ENCODE measurements around the gene SLC8A1.

DNA sequence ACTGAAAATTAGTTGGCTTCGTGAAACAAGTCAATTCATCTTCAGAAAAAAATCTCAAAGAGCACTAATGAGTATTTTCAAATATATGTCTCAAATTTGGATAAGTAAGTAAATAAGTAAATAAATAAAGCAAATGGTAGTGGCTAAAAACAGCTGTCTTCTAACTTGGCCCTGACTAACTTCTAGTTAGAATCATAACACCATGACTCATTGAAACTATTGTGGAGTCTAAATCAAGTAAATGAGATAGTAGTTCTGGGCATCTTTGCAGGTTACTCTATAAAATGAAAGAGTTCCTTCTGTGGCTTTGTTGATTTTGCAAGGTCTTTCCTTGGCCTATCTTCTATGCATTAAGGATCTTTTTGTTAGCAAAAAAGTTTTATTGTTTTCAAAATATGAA lies 110.7 kb downstream of the SLC8A1 start:
- TF ChIP-seq POLR2A (IDR thresholded peaks at IDR 0.05) (no peak), EP300 (IDR thresholded peaks at IDR 0.05) (no peak)
- TF ChIP-seq, protein P1, sequence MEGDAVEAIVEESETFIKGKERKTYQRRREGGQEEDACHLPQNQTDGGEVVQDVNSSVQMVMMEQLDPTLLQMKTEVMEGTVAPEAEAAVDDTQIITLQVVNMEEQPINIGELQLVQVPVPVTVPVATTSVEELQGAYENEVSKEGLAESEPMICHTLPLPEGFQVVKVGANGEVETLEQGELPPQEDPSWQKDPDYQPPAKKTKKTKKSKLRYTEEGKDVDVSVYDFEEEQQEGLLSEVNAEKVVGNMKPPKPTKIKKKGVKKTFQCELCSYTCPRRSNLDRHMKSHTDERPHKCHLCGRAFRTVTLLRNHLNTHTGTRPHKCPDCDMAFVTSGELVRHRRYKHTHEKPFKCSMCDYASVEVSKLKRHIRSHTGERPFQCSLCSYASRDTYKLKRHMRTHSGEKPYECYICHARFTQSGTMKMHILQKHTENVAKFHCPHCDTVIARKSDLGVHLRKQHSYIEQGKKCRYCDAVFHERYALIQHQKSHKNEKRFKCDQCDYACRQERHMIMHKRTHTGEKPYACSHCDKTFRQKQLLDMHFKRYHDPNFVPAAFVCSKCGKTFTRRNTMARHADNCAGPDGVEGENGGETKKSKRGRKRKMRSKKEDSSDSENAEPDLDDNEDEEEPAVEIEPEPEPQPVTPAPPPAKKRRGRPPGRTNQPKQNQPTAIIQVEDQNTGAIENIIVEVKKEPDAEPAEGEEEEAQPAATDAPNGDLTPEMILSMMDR (IDR thresholded peaks at IDR 0.05) = no peak
